Measurements from ENCODE around the gene GNAS-AS1. TPM values are rescaled to one million over a fixed set of nuclear protein-coding genes. Genes with fewer than 3 reads are reported as not detected.

GNAS-AS1 gene
- total RNA-seq, 1 experiment from 2014 or later = 0.59 TPM

- Mint-ChIP-seq H3K36me3 (ENCODE audit: insufficient read depth, unreplicated experiment) (no peaks in the 10 kb centered on the region), H3K27ac (ENCODE audit: unreplicated experiment) (no peak overlapping the region), H3K4me1 (ENCODE audit: low read depth, unreplicated experiment) (no peaks in the 10 kb centered on the region), H3K9me3 (ENCODE audit: low read depth, unreplicated experiment) (no peaks in the 10 kb centered on the region), H3K27me3 (ENCODE audit: unreplicated experiment) (peaks cover 99% of the 10 kb centered on the region), H3K4me3 (ENCODE audit: low read depth, unreplicated experiment) (no peak overlapping the region)
- no peak for TF ChIP-seq CTCF (IDR thresholded peaks at IDR 0.05; ENCODE audit: unreplicated experiment)
- CTCF ChIA-PET = no interaction called here
- no TSS peak for BruUV-seq (replicated peaks)
- intact Hi-C loops (cut with micrococcal nuclease; ENCODE audit: unreplicated experiment) = no loop called here
- DNase-seq = no peak
Measured at GRCh38 chr20:58795181-58795922, 55.4 kb downstream of the GNAS-AS1 start.

GRCh38 chr20:58794510-58795180, 56.1 kb downstream of the GNAS-AS1 start:
- intact Hi-C loops (cut with micrococcal nuclease; ENCODE audit: unreplicated experiment) = no loop called here
- no TSS peak for BruUV-seq (replicated peaks)
- no peaks in the 10 kb centered on the region for H3K36me3 Mint-ChIP-seq (ENCODE audit: insufficient read depth, unreplicated experiment)

GRCh38 chr20:58793512-58794420, 56.9 kb downstream of the GNAS-AS1 start:
- TF ChIP-seq CTCF (IDR thresholded peaks at IDR 0.05; ENCODE audit: unreplicated experiment) = no peak
- intact Hi-C loops (cut with micrococcal nuclease; ENCODE audit: unreplicated experiment) = no loop called here
- Mint-ChIP-seq H3K27ac (ENCODE audit: unreplicated experiment) (no peak overlapping the region), H3K9me3 (ENCODE audit: low read depth, unreplicated experiment) (no peaks in the 10 kb centered on the region), H3K4me1 (ENCODE audit: low read depth, unreplicated experiment) (no peaks in the 10 kb centered on the region), H3K4me3 (ENCODE audit: low read depth, unreplicated experiment) (no peak overlapping the region), H3K27me3 (ENCODE audit: unreplicated experiment) (peaks cover 94% of the 10 kb centered on the region), H3K36me3 (ENCODE audit: insufficient read depth, unreplicated experiment) (no peaks in the 10 kb centered on the region)
- no TSS peak for BruUV-seq (replicated peaks)
- CTCF ChIA-PET = interaction anchor here (1.2 kb wide), 1 partner anchor 12 kb away, joined by 3 read pairs; no protein-coding TSS in a partner anchor
- no peak for DNase-seq

More at GRCh38 chr20:58794510-58795180, 56.1 kb downstream of the GNAS-AS1 start:
- DNase-seq = no peak
- CTCF ChIA-PET = interaction anchor here (1.2 kb wide), 1 partner anchor 11 kb away, joined by 3 read pairs; no protein-coding TSS in a partner anchor
- no peak overlapping the region for H3K4me3 Mint-ChIP-seq (ENCODE audit: low read depth, unreplicated experiment)
- TF ChIP-seq CTCF (IDR thresholded peaks at IDR 0.05; ENCODE audit: unreplicated experiment) = no peak
- H3K27me3 Mint-ChIP-seq (ENCODE audit: unreplicated experiment) = peaks cover 94% of the 10 kb centered on the region
- H3K9me3 Mint-ChIP-seq (ENCODE audit: low read depth, unreplicated experiment) = no peaks in the 10 kb centered on the region
- H3K4me1 Mint-ChIP-seq (ENCODE audit: low read depth, unreplicated experiment) = no peaks in the 10 kb centered on the region
- H3K27ac Mint-ChIP-seq (ENCODE audit: unreplicated experiment) = no peak overlapping the region

- Mint-ChIP-seq H3K4me3 (ENCODE audit: low read depth, unreplicated experiment) (no peak overlapping the region), H3K9me3 (ENCODE audit: low read depth, unreplicated experiment) (no peaks in the 10 kb centered on the region), H3K4me1 (ENCODE audit: low read depth, unreplicated experiment) (no peaks in the 10 kb centered on the region), H3K36me3 (ENCODE audit: insufficient read depth, unreplicated experiment) (no peaks in the 10 kb centered on the region), H3K27ac (ENCODE audit: unreplicated experiment) (no peak overlapping the region), H3K27me3 (ENCODE audit: unreplicated experiment) (peaks cover 94% of the 10 kb centered on the region)
- no peak for DNase-seq
- CTCF ChIA-PET = no interaction called here
- intact Hi-C loops (cut with micrococcal nuclease; ENCODE audit: unreplicated experiment) = no loop called here
- no peak for TF ChIP-seq CTCF (IDR thresholded peaks at IDR 0.05; ENCODE audit: unreplicated experiment)
- BruUV-seq (replicated peaks) = no TSS peak
Measured at GRCh38 chr20:58792426-58792825, 58.3 kb downstream of the GNAS-AS1 start.
